HL-60 (cell line): Measurements from ENCODE around the gene SYK.

Source experiments
- CTCF ChIP-seq: IDR thresholded peaks from one replicate; pipeline ENCODE4 v1.5.1; 2011; ENCODE audit warnings: low read length, control low read depth, inconsistent platforms; ENCODE audit not compliant: insufficient read depth
- POLR2AphosphoS5 ChIP-seq: IDR thresholded peaks from 2 replicates; pipeline ENCODE4 v1.6.1; 2012; ENCODE audit warnings: low read depth
- SPI1 ChIP-seq: IDR thresholded peaks from 2 replicates; pipeline ENCODE4 v1.6.1; 2012; ENCODE audit warnings: low read depth, mild to moderate bottlenecking, borderline replicate concordance
- TF ChIP-seq, protein P1 (sequence below): IDR thresholded peaks from 2 replicates; pipeline ENCODE4 v1.6.1; 2012; ENCODE audit warnings: low read depth; ENCODE audit not compliant: insufficient replicate concordance

DNA sequence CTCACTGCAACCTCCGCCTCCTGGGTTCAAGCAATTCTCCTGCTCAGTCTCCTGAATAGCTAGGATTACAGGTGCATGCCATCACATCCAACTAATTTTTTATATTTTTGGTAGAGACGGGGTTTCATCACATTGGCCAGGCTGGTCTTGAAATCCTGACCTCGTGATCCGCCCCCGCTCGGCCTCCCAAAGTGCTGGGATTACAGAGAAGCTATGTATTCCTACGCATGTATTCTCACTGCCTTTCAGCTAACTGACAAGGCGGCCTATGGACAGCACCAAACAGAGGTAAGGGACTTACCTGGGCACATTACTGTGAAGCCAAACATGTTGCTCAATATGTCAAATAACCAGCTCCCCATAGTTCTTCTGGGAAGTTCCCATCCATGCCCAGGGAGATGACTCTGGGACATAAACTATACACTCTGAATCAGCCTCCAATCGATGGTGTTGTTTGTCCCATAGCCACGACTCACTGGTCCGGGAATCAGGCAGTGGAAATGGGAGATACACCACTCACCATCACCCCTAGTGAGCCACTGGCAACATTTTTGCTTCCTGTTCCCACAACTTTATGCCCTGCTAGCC is 114.6 kb downstream of the SYK start:
- no peak for TF ChIP-seq CTCF
- no peak for TF ChIP-seq SPI1
- TF ChIP-seq, protein P1, sequence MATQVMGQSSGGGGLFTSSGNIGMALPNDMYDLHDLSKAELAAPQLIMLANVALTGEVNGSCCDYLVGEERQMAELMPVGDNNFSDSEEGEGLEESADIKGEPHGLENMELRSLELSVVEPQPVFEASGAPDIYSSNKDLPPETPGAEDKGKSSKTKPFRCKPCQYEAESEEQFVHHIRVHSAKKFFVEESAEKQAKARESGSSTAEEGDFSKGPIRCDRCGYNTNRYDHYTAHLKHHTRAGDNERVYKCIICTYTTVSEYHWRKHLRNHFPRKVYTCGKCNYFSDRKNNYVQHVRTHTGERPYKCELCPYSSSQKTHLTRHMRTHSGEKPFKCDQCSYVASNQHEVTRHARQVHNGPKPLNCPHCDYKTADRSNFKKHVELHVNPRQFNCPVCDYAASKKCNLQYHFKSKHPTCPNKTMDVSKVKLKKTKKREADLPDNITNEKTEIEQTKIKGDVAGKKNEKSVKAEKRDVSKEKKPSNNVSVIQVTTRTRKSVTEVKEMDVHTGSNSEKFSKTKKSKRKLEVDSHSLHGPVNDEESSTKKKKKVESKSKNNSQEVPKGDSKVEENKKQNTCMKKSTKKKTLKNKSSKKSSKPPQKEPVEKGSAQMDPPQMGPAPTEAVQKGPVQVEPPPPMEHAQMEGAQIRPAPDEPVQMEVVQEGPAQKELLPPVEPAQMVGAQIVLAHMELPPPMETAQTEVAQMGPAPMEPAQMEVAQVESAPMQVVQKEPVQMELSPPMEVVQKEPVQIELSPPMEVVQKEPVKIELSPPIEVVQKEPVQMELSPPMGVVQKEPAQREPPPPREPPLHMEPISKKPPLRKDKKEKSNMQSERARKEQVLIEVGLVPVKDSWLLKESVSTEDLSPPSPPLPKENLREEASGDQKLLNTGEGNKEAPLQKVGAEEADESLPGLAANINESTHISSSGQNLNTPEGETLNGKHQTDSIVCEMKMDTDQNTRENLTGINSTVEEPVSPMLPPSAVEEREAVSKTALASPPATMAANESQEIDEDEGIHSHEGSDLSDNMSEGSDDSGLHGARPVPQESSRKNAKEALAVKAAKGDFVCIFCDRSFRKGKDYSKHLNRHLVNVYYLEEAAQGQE = no peak
- TF ChIP-seq POLR2AphosphoS5 = no peak
